GM11168 (cell line): Measurements from ENCODE around the gene MRPL20.

Experiments
- in situ Hi-C: fragments of 300-500 bp; cut with MboI; formaldehyde crosslinking; loops from one replicate; pipeline ENCODE4 v1.12.0; 2022; ENCODE audit warnings: low sequenced_read_pairs; ENCODE audit not compliant: unreplicated experiment

The MRPL20 gene

GRCh38 chr1:1366699-1367066 is 40.4 kb downstream of the MRPL20 start:
- in situ Hi-C loops, result no loop called here

- in situ Hi-C loops, result no loop called here
Observed at GRCh38 chr1:1365875-1366698, 41.0 kb downstream of the MRPL20 start.

DNA sequence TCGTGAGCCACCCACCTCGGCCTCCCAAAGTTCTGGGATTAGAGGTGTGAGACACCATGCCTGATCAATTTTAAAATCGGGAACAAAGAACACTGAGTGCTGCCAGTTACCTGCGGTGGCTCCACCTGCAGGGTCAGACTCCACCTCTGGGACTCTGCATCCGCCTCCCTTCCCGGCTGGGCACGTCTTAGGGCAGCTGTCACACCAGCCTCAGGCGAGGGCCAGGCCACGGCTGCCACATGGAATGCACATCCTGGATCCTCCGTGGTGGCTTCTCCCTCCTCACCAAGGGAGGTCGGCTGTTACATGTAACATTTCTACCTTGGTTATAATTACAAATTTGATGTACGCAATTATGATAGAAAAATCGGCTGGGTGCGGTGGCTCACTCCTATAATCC is 42.8 kb downstream of the MRPL20 start:
- in situ Hi-C loops, result no loop called here

- in situ Hi-C loops, result no loop called here
Observed at GRCh38 chr1:1361982-1362423, 45.1 kb downstream of the MRPL20 start.

DNA sequence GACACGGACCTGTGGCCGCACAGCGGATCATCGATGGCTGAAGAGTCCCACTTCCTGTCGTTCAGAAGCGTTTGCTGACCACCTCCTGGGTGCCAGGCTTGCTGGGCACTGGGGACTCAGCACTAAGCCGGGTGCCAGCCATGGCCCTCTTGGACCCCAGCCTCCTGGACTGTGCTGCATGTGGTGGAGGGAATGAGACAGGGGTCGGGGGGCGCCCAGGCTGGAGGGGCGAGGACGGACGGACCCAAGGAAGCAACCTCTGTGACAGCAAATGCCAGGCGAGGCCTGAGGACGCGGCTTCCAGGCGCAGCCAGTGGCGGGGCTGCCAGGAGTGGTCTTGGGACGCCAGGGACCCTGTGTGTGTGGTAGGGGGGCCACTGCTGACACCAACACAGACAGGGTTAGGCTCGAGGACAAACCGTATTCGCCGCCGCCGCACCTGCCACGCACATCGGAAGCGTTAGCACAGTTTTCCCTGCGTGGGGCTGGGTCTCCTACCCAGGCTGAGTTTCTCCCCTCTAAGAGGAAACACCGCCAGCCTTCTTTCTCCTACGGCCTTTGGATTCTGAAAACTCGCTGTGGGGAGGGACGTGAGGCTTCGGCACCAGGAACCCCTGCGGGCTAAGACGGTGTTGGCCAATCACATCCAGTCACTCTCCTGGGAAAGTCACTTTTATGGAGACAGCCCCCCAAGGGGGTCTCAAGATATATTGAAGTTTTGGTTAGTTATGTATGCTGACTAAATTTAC is 45.7 kb downstream of the MRPL20 start:
- in situ Hi-C loops, result no loop called here

GRCh38 chr1:1360506-1361169 is 46.5 kb downstream of the MRPL20 start:
- in situ Hi-C loops, result no loop called here

- in situ Hi-C loops, result no loop called here
Observed at GRCh38 chr1:1359664-1360468, 47.2 kb downstream of the MRPL20 start.

DNA sequence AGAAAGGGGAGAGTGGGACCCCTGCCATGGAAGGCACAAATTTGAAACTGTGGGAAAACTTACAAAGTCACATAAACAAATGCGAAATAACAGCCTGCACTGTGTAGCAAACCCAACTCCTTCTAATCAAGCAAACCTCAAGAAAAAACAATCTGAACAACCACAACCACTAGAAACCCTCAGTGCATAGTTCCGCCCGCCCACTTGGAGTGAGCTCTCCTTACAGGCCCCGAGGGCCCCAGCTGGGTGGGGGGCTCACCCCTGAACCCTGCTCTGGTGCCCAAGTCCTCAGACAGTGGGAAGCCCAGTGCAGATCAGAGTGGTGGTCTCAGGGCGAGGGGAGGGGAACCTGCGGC is 47.8 kb downstream of the MRPL20 start:
- in situ Hi-C loops, result no loop called here

GRCh38 chr1:1358433-1359271 is 48.4 kb downstream of the MRPL20 start, which contains the start of gene MXRA8:
MXRA8 (minus strand) TSS chr1:1358555; CDS start chr1:1358504, 51 bp downstream.
- in situ Hi-C loops, result no loop called here

GRCh38 chr1:1357871-1358432 is 49.1 kb downstream of the MRPL20 start:
- in situ Hi-C loops, result no loop called here

GRCh38 chr1:1356796-1357401 is 50.2 kb downstream of the MRPL20 start:
- in situ Hi-C loops, result no loop called here

- in situ Hi-C loops, result no loop called here
Observed at GRCh38 chr1:1356166-1356795, 50.8 kb downstream of the MRPL20 start.

DNA sequence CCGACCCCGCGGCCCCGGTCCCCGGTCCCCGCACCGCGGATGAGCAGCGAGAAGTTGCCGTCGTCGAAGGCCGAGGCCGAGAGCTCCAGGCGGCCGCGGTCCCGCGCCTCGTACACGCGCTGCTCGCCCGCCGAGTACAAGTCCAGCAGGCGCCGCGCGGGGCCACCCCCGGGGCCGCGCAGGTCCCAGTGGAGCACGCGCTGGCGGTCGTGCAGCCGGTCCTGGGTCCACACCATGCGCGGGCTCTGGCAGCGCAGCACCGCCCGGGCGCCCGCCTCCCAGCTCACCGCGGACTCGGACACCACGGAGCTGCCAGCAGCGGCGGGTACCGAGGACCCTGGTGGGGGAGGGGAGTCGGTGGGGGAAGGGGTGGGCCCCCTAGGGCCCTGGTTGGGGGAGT is 51.7 kb downstream of the MRPL20 start:
- in situ Hi-C loops, result no loop called here

- in situ Hi-C loops, result no loop called here
Observed at GRCh38 chr1:1354271-1355247, 52.5 kb downstream of the MRPL20 start.

- in situ Hi-C loops, result no loop called here
Observed at GRCh38 chr1:1353389-1354151, 53.5 kb downstream of the MRPL20 start.

GRCh38 chr1:1352786-1353388 is 54.2 kb downstream of the MRPL20 start:
- in situ Hi-C loops, result no loop called here
